HG02840 (cell line): ENCODE measurements around the gene VASP.

Experiments
- ATAC-seq: cut with Tn5 transposase; IDR thresholded peaks from one replicate; pipeline ENCODE4 v1.9.1; 2021; ENCODE audit warnings: mild to moderate bottlenecking, moderate library complexity, moderate number of reproducible peaks; ENCODE audit not compliant: unreplicated experiment, low FRiP score

Gene VASP

GRCh38 chr19:45506989-45507871 lies at the start of gene VASP:
TSS of gene VASP (plus strand) at chr19:45507479. CDS start at chr19:45507772, 293 bp downstream.
- ATAC-seq: peak; percentile 54

- ATAC-seq: no peak
These were observed 49.5 kb upstream of the VASP start for GRCh38 chr19:45457776-45458175.

DNA sequence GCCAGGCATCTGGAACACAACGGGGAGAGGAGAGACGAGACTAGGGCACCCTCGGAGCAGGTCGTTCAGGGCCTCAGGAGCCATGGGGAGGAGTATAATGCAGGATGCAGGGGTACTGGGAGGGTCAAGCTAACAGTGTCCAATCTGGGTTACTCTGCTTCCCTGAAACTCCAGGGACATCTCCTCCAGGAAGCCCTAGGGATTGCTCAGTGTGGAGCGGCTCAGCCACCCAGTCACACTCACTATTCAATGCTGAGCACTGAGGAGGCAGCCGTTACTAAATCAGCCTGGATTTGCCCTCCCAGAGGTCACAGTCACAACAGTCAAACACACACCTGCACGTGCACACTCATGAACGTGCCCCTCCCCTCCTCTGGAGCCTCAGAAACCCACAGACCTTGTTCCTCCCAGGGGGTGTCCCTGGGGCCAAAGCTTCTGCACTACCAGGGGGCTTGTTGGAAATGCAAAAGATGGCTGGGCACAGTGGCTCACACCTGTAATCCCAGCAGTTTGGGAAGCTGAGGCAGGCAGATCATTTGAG lies 46.4 kb upstream of the VASP start:
- ATAC-seq: no peak

DNA sequence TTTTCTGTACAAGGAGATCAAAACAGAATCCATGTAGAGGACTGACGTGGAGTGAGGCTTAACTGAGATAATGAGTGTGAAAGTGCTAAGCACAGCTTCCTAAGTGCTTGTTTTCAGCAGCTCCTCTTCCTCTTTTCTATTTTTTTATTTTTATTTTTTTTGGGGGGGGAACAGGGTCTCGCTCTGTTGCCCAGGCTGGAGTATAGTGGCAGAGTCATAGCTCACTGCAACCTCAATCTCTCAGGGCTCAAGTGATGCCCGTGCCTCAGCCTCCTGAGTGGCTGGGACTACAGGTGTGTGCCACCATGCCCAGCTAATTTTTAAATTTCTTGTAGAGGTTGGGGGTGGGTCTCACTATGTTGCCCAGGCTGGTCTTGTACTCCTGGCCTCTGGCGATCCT lies 45.1 kb upstream of the VASP start:
- no peak for ATAC-seq

DNA sequence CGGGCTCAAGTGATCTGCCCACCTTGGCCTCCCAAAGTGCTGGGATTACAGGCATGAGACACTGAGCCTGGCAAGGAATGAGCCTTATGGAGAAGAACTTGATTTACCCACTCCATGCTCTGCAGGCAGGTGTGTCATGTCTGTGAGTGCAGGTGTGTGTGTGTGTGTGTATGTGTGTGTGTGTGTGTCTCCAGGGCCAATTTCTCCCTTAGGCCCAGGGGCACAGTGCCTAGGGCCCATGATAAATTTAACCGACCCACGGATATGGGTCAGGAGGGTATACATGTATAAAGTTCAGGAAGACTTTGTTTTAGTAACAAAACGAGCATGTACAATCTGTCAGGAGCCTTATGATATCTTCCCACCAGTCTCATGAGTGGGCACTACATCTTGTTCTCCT lies 44.0 kb upstream of the VASP start:
- no peak for ATAC-seq

GRCh38 chr19:45464274-45464673 lies 43.0 kb upstream of the VASP start:
- ATAC-seq: no peak

- no peak for ATAC-seq
These were observed 42.3 kb upstream of the VASP start for GRCh38 chr19:45464852-45465441.

DNA sequence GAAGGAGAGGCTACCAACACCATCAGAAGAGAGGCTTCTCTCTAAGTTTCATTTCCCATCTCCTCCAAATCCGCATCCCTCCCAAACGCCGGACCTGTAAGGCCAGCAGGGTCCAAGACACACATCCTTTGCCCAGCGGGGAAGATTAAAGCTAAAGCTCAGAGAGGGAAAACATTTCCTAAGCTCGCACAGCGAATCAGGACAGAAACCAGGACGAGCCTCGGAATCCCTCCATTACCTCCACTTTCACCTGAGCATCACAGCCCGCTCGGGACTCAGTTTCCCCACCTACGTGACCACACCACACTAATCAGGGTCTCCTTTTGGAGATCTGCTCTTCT lies 40.2 kb upstream of the VASP start:
- no peak for ATAC-seq

GRCh38 chr19:45467456-45468158 lies 39.7 kb upstream of the VASP start, which contains the start of gene FOSB:
TSS of gene FOSB (plus strand) at chr19:45467996. CDS start at chr19:45468587, 591 bp downstream.
- ATAC-seq: peak; percentile 55

- ATAC-seq: no peak
These were observed 39.1 kb upstream of the VASP start for GRCh38 chr19:45468159-45468651.

GRCh38 chr19:45468803-45469131 lies 38.5 kb upstream of the VASP start:
- peak; percentile 23 for ATAC-seq

GRCh38 chr19:45469132-45469944 lies 37.9 kb upstream of the VASP start:
- peak; percentile 56 for ATAC-seq

DNA sequence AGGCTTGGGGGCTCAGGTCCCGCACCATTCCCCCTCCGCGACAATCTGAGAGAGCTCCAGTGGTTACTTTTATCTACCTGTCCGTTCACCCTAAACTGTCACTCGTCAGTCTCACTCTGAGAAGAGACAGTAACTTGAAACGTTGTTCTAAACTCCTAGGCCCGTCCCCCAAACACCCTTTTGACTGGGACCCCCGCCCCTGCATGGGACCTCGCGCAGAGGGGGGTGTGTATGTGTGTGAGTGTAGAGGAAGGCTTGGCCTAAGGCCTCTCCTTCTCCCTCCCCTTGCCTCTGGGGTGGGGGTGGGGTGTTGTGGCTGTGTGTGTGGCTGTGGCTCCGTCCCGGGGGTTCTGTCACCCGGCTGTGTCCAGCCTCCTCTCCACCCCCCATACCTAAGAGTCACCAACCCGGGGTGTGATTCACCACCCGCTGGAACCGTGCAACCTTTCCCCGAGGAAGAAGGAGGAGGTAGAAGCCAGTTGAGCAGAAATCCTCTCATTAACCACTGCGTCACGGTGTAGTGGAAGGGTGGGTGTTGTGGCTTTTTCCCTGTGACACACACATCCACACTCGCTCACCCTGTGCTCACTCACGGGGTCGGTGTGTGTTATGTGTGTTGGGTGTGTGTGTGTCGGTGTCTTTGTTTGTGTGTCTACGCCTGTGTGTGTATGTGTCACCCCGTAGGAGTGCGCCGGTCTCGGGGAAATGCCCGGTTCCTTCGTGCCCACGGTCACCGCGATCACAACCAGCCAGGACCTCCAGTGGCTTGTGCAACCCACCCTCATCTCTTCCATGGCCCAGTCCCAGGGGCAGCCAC lies 37.1 kb upstream of the VASP start:
- ATAC-seq: no peak

GRCh38 chr19:45470762-45471081 lies 36.6 kb upstream of the VASP start:
- ATAC-seq: no peak

- no peak for ATAC-seq
These were observed 36.0 kb upstream of the VASP start for GRCh38 chr19:45471111-45471930.

- no peak for ATAC-seq
These were observed 35.2 kb upstream of the VASP start for GRCh38 chr19:45471931-45472562.

DNA sequence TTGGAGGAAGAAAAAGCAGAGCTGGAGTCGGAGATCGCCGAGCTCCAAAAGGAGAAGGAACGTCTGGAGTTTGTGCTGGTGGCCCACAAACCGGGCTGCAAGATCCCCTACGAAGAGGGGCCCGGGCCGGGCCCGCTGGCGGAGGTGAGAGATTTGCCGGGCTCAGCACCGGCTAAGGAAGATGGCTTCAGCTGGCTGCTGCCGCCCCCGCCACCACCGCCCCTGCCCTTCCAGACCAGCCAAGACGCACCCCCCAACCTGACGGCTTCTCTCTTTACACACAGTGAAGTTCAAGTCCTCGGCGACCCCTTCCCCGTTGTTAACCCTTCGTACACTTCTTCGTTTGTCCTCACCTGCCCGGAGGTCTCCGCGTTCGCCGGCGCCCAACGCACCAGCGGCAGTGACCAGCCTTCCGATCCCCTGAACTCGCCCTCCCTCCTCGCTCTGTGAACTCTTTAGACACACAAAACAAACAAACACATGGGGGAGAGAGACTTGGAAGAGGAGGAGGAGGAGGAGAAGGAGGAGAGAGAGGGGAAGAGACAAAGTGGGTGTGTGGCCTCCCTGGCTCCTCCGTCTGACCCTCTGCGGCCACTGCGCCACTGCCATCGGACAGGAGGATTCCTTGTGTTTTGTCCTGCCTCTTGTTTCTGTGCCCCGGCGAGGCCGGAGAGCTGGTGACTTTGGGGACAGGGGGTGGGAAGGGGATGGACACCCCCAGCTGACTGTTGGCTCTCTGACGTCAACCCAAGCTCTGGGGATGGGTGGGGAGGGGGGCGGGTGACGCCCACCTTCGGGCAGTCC lies 34.5 kb upstream of the VASP start:
- no peak for ATAC-seq

- no peak for ATAC-seq
These were observed 34.0 kb upstream of the VASP start for GRCh38 chr19:45473367-45473681.
